K562 (cell line): Measurements from ENCODE around the gene MAST4.

Experiments used
- CHCHD3 ChIP-seq: fragments of 250-450 bp; sonication (Bioruptor Pico); IDR thresholded peaks from 2 replicates; pipeline ENCODE4 v2.1.2; 2022; ENCODE audit warnings: mild to moderate bottlenecking
- ETV6 ChIP-seq, 3 experiments: fragments of 150-350 bp in 1 of 3; sonication (generic) in 1 of 3; formaldehyde crosslinking in 1 of 3; IDR thresholded peaks; 2 replicates each; pipeline versions ENCODE4 v1.6.1 to v1.8.0; 2014 to 2022; ENCODE audit warnings: borderline replicate concordance in 2 of 3, low read depth in 2 of 3, antibody characterized with exemption in 1 of 3, low read length in 1 of 3, mild to moderate bottlenecking in 1 of 3, missing genetic modification reagents in 1 of 3
- NCOR1 ChIP-seq: fragments of 450-650 bp; IDR thresholded peaks from 2 replicates; pipeline ENCODE4 v1.6.1; 2016; ENCODE audit warnings: mild to moderate bottlenecking, moderate library complexity
- NFRKB ChIP-seq: fragments of 450-650 bp; IDR thresholded peaks from 2 replicates; pipeline ENCODE4 v1.6.1; 2016; ENCODE audit warnings: low read depth
- PCBP2 ChIP-seq: fragments of 200-400 bp; formaldehyde crosslinking; IDR thresholded peaks from 2 replicates; pipeline ENCODE4 v1.6.1; 2018; ENCODE audit warnings: low read length, low read depth, mild to moderate bottlenecking, moderate library complexity; ENCODE audit not compliant: poor library complexity, severe bottlenecking
- ZNF583 ChIP-seq: fragments of 250-450 bp; sonication (Bioruptor Pico); IDR thresholded peaks from 2 replicates; pipeline ENCODE4 v1.4.0; 2020
- TF ChIP-seq, protein P1 (sequence below): sonication (generic); formaldehyde crosslinking; IDR thresholded peaks from 2 replicates; pipeline ENCODE4 v1.8.0; 2022; ENCODE audit warnings: mild to moderate bottlenecking, missing genetic modification reagents
- TF ChIP-seq, protein P2 (sequence below): sonication (generic); formaldehyde crosslinking; IDR thresholded peaks from 2 replicates; pipeline ENCODE4 v1.8.1; 2023; ENCODE audit warnings: mild to moderate bottlenecking, missing genetic modification reagents

DNA sequence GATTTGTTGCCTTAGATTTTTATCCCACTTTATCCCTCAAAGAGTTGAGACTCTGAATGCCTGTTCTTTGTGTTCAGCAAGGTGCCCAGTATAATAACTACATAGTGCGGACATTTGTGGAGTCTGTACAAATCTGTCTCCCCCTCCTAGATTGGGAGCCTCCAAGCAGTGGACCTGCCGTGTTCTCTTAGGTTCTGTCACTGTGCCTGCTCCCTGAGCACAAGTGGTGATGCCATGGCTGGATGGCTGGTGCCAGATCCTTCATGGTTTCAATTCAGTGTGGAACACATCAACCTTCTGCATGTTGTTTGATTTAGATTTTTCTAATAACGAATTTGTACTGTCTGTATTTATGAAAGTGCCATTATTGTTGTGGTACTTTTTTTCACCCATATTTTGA is 307.5 kb downstream of the MAST4 start:
- no peak for TF ChIP-seq ETV6 (IDR thresholded peaks at IDR 0.05; ENCODE audit: borderline replicate concordance in 1 of 2, low read depth in 2 of 2, low read length in 1 of 2)
- TF ChIP-seq ETV6 (CRISPR knock-in tag; IDR thresholded peaks at IDR 0.05; ENCODE audit: borderline replicate concordance) = no peak
- TF ChIP-seq, protein P1, sequence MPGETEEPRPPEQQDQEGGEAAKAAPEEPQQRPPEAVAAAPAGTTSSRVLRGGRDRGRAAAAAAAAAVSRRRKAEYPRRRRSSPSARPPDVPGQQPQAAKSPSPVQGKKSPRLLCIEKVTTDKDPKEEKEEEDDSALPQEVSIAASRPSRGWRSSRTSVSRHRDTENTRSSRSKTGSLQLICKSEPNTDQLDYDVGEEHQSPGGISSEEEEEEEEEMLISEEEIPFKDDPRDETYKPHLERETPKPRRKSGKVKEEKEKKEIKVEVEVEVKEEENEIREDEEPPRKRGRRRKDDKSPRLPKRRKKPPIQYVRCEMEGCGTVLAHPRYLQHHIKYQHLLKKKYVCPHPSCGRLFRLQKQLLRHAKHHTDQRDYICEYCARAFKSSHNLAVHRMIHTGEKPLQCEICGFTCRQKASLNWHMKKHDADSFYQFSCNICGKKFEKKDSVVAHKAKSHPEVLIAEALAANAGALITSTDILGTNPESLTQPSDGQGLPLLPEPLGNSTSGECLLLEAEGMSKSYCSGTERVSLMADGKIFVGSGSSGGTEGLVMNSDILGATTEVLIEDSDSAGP (CRISPR knock-in tag) = no peak
- no peak for TF ChIP-seq PCBP2
- TF ChIP-seq NCOR1 = no peak
- no peak for TF ChIP-seq CHCHD3 (CRISPR knock-in tag)
- TF ChIP-seq NFRKB = no peak
- TF ChIP-seq, protein P2, sequence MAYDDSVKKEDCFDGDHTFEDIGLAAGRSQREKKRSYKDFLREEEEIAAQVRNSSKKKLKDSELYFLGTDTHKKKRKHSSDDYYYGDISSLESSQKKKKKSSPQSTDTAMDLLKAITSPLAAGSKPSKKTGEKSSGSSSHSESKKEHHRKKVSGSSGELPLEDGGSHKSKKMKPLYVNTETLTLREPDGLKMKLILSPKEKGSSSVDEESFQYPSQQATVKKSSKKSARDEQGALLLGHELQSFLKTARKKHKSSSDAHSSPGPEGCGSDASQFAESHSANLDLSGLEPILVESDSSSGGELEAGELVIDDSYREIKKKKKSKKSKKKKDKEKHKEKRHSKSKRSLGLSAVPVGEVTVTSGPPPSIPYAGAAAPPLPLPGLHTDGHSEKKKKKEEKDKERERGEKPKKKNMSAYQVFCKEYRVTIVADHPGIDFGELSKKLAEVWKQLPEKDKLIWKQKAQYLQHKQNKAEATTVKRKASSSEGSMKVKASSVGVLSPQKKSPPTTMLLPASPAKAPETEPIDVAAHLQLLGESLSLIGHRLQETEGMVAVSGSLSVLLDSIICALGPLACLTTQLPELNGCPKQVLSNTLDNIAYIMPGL (CRISPR knock-in tag) = no peak
- no peak for TF ChIP-seq ZNF583 (CRISPR knock-in tag)
